Upper lobe of right lung (tissue), 1 donor: ENCODE data around the gene NGRN. TPM values are rescaled to one million over a fixed set of nuclear protein-coding genes. Genes with fewer than 3 reads are reported as not detected.

Source experiments
- ATAC-seq: fragments of 200-7000 bp; cut with Tn5 transposase; one replicate; pipeline ENCODE4 v1.9.1; 2020; ENCODE audit warnings: mild to moderate bottlenecking, moderate library complexity
- DNase-seq: peaks from one replicate; pipeline ENCODE4 v3.0.0-alpha.2; 2020
- H3K27ac ChIP-seq: fragments of 200-600 bp; one replicate; pipeline ENCODE4 v1.8.0; 2022
- H3K27me3 ChIP-seq: fragments of 200-600 bp; one replicate; pipeline ENCODE4 v1.8.0; 2022; ENCODE audit warnings: mild to moderate bottlenecking
- H3K36me3 ChIP-seq: fragments of 200-600 bp; one replicate; pipeline ENCODE4 v1.8.0; 2022
- H3K4me1 ChIP-seq: fragments of 200-600 bp; one replicate; pipeline ENCODE4 v1.8.0; 2022
- H3K4me3 ChIP-seq: fragments of 200-600 bp; one replicate; pipeline ENCODE4 v1.8.0; 2022; ENCODE audit warnings: mild to moderate bottlenecking
- H3K9me3 ChIP-seq: fragments of 200-600 bp; one replicate; pipeline ENCODE4 v1.8.0; 2022
- CTCF ChIP-seq: fragments of 200-600 bp; IDR thresholded peaks from one replicate; pipeline ENCODE4 v1.8.0; 2022; ENCODE audit warnings: antibody characterized with exemption
- intact Hi-C: fragments of 100-400 bp; cut with DNase I; formaldehyde crosslinking; loops from one replicate; pipeline ENCODE4 v1.11.0; 2022
- total RNA-seq: library from RNA; stranded (reverse); fragmentation: NEBNext Ultra II Directional; extraction: Animal tissue kit (Norgen Biotek cat#: 25700); gene quantifications from one replicate; pipeline ENCODE4 v1.2.1, GENCODE V29; 2021
- donor health status: DM: no; HTN: yes; CAD: no; lungs with severe emphysema.

NGRN gene
- total RNA-seq, 1 donor from 2014 or later, result 75.0 TPM

GRCh38 chr15:90320885-90321278, 55.4 kb downstream of the NGRN start:
- no peak overlapping the region for H3K27ac ChIP-seq
- no peak for ATAC-seq
- DNase-seq, result no peak
- no peak for TF ChIP-seq CTCF
- no peak overlapping the region for H3K4me3 ChIP-seq
- peaks cover 21% of the 10 kb centered on the region for H3K4me1 ChIP-seq
- H3K27me3 ChIP-seq, result no peaks in the 10 kb centered on the region
- intact Hi-C loops, result loop anchor here (10.0 kb wide), 1 partner anchor 154 kb away; no protein-coding TSS in a partner anchor
- no peaks in the 10 kb centered on the region for H3K9me3 ChIP-seq
- no peaks in the 10 kb centered on the region for H3K36me3 ChIP-seq

Other genes starting within 250 kb of the NGRN start
- gene IDH2, start 163.2 kb upstream of the NGRN start, total RNA-seq, result 43.1 TPM
- 48.7 TPM for gene SEMA4B, start 64.3 kb upstream of the NGRN start, total RNA-seq
- 62.8 TPM for gene CIB1, start 31.7 kb upstream of the NGRN start, total RNA-seq
- gene GDPGP1, start 31.5 kb upstream of the NGRN start, total RNA-seq, result 11.2 TPM
- gene TTLL13, start 16.1 kb upstream of the NGRN start, total RNA-seq, result not detected
- gene ZNF774, start 86.6 kb downstream of the NGRN start, total RNA-seq, result 3.6 TPM
- gene IQGAP1, start 122.6 kb downstream of the NGRN start, total RNA-seq, result 256 TPM